ENCODE measurements around the gene ATP11C.
"Not testable (repeated sequence)": the region's sequence is repeated elsewhere in the genome, so short reads cannot be mapped to it uniquely, and the experiment has no call there.

ATP11C gene

DNA sequence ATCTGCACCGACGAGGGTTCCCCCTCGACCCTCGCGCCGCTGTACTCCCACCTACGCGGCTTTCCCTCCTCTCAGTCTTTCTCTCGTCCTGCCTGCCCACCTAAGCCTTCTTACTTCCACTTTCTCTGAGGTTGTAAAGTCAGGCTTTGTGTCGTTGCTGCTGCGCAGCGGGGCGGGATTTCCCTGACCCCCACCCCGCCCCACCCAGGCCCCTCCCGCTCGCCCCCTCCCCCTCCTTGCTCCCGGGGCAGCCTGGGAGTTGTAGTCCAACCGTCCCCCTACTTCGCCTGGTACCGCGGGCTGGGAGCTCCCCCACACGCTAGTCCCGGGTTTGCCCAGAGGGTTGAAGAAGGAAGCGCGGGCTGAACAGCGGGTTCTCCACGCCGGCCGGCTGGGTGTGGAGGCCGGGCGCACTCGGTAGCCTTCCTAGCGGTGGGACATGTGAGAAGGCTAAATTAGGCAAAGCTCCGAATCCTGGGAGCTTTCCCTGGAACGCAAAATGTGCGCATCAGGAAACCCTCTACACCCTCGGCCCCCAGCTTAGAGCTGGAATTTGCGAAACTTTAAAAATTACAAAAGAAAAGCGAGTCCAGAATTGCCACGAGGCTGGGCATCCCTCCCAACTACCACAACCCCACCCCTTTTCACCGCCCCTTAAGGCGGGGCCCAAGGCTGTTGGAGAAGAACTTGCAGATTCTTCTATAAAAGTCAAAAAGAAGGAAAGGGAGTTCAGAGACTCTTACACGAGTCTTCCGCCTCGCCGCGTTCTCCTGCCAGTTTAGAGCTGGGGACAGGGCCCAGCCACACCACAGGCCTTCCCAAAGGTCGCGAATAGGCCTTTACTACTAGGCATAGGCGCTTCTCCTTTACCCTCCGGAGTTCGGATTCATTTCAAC lies at the start of gene ATP11C:
Gene ATP11C (minus strand): TSS at position 153 of the 896 bp plus-strand sequence. CDS start 1,011 bp downstream, outside the sequence.
- DNase-seq (ENCODE audit: low read depth, low spot score), result peak; percentile 89

DNA sequence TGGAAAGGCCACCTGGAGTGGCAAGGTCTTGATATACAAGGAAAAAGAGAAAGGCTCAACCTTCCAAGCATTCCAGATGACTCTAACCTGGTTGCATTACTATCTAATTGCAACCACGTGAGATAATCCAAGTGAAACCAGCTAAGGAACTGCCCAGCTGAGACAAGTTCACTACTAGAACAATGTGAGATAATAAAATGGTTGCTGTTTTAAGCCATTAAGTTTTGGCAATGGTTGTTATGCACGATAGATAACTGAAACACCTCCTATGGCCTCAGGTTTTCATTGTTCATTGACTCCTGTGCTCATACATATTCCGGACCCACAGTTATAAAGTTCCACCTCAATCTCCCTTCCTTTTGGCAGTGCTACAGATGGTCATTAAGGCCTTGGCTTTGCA lies 41.6 kb upstream of the ATP11C start:
- DNase-seq (ENCODE audit: low read depth, low spot score), result no peak

DNA sequence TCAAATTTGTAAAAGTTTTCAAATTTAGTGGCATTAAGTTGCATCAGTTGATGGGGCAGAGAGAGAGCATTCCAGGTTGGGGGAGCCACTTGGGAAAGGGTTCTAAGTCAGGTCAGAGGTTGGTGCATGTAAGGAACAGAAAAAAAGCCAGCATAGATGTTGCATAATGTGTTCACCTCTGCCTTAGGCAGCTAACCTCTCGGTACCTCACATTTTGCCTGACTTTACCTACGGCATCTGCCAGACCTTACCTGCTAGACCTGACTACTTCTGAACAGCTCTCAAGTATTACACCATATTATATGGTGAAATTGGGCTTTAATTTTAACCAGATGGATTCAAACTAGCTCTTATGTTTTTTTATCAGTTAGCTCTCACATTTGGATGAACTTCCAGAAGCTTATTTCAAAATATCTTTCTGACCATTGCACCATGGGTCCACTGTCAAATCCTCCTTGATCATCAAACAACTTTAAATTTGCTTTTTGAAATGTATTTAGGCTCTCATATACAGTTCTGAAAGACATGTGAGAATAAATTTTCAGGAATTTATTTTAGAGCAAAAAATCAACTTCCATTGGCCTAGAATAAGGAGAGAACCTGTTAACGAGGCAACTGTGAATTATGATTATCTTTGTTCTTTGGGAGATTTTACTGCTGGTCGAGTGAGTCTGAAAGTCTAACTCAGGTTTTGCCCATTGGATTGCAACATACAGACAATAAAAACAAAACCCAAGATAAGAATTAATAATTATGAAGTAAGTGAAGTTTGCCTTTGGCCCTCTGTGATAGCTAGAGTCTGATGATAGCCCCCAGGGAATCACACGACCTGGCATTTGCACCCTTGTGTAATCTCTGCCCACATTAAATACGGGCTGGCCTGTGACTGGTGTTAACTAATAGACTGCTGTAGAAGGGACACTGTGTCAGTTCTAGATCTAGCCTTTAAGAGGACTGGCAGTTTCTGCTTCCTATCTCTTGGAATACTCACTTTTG lies 40.1 kb upstream of the ATP11C start:
- DNase-seq (ENCODE audit: low read depth, low spot score), result no peak

DNA sequence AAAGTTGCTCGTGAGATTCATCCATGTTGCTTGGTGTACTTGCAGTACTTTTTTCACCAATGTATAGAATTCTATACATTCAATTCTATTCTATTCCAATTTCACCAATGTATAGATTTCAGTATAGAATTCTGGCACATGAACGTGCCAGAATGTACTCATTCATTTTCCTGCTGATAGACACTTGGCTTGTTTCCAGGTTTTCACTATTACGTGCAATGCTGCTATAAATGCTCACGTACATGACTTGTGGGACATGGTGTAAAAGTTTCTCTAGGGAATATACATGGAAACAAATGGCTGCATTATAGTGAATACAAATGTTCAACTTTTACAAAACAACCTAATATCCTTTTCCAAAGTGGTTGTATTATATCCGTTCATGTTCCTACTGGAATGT lies 39.3 kb upstream of the ATP11C start:
- no peak for DNase-seq (ENCODE audit: low read depth, low spot score)

DNA sequence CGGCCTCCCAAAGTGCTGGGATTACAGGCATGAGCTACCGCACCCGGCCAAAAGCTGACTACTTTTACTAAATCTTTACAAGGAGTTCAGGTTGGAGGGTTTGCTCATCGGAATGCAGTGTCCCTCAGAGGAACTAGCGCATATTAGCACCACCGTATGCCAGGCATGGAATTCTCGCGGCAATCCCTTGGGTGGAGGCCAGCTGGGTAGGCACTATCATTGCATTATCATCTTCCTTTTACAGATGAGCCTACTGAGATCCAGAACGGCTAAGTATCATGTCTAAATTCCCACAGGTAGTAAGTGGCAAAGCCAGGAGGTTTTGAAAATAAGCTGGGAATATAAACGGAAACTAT lies 38.5 kb upstream of the ATP11C start:
- DNase-seq (ENCODE audit: low read depth, low spot score), result no peak

DNA sequence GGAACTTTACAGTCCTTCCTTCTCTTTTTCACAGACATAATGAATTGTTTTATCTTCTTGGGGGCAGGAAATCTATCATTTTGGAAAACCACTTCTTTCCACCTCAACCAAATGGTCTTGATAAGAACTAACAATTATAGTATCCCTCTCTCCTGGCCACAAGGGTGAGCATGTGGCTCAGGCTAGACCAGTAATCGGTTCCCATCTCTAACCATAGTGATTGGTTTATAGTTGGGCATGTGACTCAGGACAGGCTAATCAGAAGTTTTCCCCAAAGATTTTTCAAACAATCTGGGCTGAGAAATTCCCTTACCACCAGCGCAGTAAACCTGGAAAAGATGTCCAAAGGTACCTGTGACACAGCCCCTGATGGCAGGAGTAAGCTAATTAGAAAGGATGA lies 36.4 kb upstream of the ATP11C start:
- no peak for DNase-seq (ENCODE audit: low read depth, low spot score)

DNA sequence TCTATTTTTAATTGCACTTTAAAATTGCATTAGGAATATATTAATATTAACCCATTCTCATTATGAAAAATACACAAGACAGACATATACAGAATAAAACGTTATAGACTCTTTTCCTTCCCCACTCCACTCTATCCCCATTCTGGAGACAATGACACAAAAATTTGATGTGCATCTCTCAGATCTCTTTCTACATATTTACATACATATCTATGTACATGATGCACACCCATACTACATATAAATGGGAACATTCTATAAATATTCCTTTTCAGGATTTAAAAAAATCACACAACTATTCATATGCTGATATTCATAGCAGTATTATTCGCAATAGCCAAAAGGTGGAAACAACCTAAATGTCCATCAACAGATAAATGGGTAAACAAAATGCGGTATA lies 34.9 kb upstream of the ATP11C start:
- no peak for DNase-seq (ENCODE audit: low read depth, low spot score)

DNA sequence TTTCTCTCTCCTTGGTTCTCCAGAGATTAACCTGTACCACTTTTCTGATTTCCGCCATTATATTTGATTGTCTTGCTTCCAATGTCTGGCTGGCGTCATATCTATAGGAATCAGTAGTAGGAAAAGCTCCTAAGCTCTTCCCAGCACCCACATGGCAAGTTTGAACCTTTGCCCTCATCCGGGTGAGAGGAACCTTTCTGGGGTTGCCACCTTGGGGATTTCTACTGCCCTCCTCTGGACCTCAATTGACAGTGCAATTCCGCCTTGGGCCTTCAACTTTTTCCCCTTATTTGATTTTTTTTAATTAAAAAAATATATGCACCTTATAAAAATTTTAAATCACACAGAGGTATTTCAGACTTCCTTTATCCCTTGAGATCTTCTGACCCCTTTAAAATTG lies 34.4 kb upstream of the ATP11C start:
- no peak for DNase-seq (ENCODE audit: low read depth, low spot score)

DNA sequence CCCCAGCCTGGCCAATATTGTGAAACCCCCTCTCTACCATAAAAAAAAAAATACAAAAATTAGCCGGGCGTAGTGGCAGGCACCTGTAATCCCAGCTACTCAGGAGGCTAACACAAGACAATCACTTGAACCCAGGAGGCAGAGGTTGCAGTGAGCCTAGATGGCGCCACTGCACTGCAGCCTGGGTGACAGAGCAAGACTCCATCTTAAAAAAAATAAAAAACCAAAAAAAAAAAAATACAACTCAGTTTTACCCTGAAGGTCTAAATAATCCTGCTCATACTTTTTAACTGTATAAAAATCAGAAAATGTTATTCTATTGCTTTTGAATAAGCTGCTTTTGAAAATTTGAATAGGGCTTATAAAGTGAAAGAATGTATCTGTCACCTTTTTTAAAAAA lies 33.3 kb upstream of the ATP11C start:
- not testable (repeated sequence) for DNase-seq (ENCODE audit: low read depth, low spot score)

DNA sequence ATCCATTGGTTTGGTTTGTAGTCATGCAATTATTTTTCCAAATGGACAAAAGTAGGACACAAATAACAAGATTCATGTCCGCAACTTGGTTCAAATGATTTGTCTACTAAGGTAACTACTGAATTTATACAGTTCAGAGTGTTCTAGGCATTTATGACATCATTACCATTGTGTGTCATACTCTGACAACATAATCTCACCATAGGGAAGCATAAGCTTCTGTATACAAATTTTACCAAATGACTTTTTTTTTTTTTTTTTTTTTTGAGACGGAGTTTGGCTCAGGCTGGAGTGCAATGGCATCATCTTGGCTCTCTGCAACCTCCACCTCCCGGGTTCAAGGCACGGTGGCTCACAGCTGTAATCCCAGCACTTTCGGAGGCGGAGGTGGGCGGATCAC lies 32.6 kb upstream of the ATP11C start, which contains the start of gene CXorf66:
Gene CXorf66 (minus strand): TSS at position 101 of the 400 bp plus-strand sequence. CDS start 25 bp downstream, at position 76.
- no peak for DNase-seq (ENCODE audit: low read depth, low spot score)

DNA sequence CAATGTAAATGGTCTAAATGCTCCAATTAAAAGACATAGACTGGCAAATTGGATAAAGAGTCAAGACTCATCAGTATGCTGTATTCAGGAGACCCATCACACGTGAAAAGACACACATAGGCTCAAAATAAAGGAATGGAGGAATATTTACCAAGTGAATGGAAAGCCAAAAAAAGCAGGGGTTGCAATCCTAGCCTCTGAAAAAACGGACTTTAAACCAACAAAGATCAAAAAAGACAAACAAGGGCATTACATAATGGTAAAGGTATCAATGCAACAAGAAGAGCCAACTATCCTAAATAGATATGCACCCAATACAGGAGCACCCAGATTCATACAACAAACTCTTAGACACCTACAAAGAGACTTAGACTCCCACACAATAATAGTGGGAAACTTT lies 28.2 kb upstream of the ATP11C start:
- not testable (repeated sequence) for DNase-seq (ENCODE audit: low read depth, low spot score)

DNA sequence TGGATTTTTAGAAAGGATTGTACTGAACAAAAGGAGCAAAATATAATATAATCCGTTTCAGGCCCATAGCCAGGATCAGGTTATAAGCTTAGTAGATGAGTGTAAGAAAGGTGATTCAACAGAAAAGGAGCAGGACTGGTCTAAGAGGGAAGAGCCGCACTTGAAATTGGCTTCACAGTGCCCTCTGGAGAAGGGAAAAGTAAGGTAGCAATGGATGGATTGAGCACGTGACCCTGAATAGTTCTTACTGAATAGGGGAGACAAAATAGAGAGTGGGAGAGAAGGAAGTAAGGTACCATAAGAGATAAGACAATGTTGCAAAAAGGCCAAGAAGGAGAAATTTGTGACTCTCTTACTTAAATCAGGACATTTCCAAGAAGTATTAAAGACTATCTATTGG lies 16.9 kb upstream of the ATP11C start:
- no peak for DNase-seq (ENCODE audit: low read depth, low spot score)

DNA sequence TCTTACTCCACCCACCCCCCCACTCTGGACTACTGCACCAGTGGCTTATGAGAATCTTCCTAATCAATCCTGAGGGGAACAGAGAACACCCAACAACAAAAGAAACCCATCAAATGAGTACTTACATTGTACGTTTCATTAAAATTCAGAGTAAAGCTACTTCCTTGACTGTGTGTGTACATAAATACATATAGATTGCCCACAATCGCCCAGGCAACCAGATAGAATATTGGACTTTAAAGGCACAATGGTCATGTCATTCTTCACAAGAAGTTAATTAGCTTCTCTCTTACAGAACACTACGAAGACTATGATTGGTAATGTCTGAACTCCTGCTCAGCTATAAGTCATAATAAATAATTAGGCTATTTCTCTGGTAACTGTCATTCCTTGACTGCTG lies 12.2 kb upstream of the ATP11C start:
- no peak for DNase-seq (ENCODE audit: low read depth, low spot score)

DNA sequence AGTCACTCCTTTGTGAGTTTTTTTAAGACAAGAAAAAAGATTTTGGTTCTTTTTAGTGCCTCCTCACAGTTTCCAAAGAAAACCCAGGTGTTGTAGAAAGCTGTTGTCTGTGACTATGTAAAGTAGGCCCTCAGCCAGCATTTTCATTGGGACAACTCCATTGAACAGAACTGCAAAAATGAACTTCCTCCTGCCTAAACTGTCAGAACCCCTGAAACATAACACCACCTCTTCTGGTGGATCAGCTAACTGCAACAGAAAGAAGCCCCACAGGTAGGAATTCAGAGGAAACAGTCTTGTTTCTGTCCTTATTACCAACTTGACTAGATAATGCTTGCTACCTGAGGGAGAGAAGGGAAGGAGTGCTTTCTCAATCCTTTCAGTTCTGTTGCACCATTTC lies 3.4 kb upstream of the ATP11C start:
- no peak for DNase-seq (ENCODE audit: low read depth, low spot score)

DNA sequence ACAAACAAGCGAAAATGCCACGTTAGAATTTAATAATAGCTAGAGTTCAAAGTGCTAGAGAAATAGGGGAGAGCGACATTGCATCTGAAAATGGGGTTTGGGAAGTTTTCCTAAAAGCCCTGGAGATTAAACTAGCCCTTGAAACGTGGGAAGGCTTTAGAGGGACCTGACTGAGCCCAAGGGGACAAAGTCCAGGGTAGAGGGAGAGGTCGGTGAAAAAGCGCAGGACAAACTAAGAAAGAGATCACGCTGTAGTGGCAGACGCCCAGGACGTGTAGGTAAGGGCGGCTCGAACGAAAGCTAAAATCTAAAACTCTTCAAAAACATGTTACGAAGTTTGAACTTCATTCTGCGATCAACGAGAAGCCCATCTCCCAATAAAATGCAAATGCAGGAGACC lies 1.1 kb upstream of the ATP11C start:
- no peak for DNase-seq (ENCODE audit: low read depth, low spot score)

DNA sequence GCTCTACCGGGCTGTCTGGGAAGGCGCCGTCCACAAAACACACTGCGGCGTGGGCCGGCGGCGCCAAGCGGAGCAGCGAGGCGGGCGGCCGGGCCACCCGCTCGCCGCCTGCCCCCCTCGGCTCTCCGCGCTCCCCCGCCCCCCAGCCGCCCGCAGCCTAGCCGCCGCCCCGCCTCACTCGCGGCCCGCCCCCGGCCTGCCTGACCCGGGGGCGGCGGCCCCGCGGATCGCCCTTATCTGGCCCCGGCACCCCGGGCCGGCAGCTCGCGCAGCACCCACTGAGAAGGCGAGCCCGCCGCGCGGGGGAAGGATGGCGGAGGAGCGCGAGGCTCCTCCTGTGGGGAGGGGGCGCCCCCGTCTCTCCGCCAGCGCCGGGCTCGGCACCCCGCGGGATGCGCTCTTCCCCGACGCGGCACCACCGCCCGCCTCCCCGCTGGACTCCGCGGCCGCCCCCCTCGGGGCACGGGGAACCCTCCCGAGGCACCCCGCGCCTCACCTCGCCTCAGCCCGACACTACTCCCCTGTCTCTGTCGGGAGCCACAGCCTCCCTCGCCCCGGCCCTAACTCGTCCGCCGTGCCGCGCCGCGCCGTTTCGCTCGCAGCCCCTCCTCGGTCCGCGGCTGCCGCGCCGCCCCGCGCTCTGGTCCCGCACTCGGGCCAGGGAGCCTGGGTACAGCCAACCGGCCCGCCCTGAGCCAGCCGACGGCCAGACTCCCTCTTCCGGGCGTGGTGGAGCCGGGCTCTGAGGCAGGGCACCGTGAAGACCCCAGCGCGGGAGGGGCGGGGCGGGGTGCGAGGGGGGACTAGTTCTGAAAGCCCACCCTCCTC lies 566 bp downstream of the ATP11C start:
- DNase-seq (ENCODE audit: low read depth, low spot score), result peak; percentile 72

DNA sequence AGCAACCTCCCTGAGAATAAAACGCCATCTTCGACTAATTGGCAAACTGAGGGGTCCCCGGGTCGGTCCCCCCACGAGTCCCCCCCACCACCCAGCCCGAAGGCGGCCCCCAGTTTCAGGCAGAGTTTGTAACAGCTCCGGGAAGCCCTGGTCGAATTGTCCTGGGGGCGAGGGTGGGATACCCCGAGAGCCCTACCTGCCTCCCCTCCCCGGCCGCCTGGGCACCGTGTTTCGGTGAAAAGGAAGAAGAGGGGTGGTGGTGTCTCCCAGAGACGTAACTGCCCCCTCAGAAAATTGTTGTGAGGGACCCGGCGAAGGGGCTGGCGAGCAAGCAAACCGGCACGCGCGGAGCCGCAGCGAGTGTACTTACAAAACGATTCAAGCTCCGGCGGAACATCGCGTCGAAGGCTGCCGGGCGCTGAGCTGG lies 1.2 kb downstream of the ATP11C start:
- no peak for DNase-seq (ENCODE audit: low read depth, low spot score)

DNA sequence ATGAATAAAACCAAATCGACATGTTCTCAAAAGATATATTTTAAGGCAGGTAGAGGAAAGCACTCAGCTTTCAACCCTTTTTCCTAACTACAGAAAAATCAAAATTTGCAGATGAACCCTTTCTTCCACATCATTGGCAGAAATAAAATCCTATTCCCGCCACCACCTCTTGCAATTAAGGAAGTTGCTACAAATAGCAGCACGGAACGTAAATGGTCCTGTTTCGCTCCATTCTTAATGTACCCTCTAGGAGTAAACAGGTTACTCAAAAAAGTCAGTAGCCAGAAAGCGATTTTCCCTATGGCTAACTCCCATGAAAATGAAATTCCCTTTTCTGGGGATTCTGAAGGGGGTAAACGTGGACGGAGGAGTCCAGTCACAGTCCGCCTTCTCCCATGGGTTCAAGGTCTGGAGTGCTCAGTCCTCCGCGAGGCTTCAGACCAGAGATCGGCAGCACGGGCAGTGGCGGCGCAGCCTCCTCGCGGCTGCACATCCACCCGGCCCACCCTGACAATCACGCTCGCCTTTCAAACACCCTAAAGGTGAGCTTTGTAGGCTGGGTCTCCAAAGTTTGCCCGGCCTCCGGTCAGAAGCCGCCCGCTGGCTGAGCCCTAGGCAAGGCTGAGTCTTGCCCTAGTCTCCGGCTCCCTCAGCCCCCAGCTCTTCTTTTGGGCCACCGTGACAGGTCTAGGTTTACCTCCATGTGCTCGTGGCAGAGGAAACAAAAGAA lies 1.8 kb downstream of the ATP11C start:
- DNase-seq (ENCODE audit: low read depth, low spot score), result peak; percentile 27

DNA sequence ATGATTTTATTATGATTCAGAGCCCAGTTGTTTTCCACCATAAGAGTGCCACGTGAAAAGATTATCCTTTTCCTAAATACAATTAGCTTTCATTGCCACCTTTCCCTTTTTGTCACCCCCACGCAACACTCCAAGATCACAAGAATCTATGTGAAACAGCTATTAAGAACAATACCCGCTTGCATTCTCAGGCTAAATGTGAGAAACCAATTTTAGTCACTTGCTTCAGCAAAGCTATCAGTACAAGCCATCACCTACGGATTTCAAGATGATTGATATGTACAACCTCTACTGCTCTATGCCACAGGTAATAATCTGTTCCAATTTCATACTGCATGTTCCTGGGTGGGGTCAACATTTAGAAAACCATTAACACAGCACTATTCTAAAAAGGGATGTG lies 2.5 kb downstream of the ATP11C start:
- no peak for DNase-seq (ENCODE audit: low read depth, low spot score)

DNA sequence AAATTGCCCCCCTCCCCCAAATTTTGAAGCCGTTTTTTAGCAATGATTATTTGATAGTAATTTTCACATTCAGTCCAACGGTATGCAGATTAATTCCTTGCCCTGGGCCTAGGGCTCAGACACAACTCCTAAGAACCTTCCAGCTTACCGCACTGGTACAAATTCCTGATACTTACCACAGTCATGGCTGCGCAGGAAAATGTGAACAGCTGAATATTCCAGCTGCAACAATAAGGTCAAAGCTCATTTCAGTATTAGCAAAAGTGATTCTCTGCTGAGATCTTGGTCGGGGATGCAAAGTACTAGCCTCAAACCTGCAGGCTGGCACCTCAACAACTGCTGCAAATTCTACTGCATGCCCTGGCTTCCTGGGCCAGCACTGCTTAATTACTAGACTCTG lies 3.0 kb downstream of the ATP11C start:
- no peak for DNase-seq (ENCODE audit: low read depth, low spot score)

DNA sequence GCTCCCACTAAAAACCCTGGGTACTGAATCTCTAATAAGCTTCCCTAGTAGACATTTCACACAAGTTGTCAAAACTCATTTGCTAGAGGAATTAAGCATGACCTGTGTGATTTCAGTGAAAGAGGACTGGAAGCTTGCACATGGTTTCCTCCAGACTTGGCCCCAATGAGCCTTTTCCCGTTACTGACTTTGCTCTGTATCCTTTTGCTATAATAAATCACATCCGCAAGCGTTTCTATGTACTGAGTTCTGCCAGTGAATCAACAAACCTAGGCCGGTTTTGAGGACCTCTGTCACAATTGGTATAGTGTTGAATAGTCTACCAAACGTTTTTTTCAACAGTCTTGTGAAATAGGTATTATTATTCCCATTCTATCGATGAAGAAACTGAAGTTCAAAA lies 8.2 kb downstream of the ATP11C start:
- DNase-seq (ENCODE audit: low read depth, low spot score), result no peak

Data from astrocyte of the hippocampus (primary cell).